ENCODE results near the gene SLC8A1. TPM values are rescaled to one million over a fixed set of nuclear protein-coding genes. Genes with fewer than 3 reads are reported as not detected.

SLC8A1 gene
- total RNA-seq: 4.6 and 6.4 TPM in 2 replicates

GRCh38 chr2:40451918-40452605, at the start of gene SLC8A1:
SLC8A1 (minus strand) TSS chr2:40452090.

